Stimulated activated CD4-positive, alpha-beta T cell treated with anti-CD3 and anti-CD28 coated beads, Interleukin-1b, Interleukin-23, amount 100 ng/mL, for 1 hour (primary cell): ENCODE results near the gene IGSF3.

ENCODE experiments used
- DNase-seq, 2 donors: peaks; one replicate each; pipeline ENCODE4 v3.0.0-alpha.2; 2020; ENCODE audit warnings: low read depth in 2 of 2

Gene IGSF3

DNA sequence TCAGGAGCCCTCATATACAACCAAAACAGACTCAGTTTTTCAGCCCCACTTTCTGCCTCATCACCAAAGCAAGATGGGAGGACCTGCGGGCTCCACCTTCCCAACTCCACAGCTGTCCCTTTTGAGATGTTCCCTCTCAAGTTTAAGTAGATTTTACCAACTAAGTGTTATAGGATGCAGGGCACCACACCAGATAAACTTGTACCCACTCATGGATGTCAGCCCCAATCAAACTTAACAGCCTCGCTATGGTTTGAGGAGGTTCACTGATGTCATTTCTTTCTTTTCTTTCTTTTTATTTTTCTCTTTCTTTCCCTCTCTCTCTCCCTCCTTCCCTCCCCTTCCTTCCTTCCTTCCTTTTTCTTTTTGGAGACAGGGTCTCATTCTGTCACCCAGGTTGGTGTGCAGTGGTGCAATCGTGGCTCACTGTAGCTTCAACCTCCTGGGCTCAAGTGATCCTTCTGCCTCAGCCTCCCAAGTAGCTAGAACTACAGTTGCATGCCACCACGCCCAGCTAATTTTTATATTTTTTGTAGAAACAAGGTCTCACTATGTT, 110.1 kb downstream of the IGSF3 start:
- no peak for DNase-seq

DNA sequence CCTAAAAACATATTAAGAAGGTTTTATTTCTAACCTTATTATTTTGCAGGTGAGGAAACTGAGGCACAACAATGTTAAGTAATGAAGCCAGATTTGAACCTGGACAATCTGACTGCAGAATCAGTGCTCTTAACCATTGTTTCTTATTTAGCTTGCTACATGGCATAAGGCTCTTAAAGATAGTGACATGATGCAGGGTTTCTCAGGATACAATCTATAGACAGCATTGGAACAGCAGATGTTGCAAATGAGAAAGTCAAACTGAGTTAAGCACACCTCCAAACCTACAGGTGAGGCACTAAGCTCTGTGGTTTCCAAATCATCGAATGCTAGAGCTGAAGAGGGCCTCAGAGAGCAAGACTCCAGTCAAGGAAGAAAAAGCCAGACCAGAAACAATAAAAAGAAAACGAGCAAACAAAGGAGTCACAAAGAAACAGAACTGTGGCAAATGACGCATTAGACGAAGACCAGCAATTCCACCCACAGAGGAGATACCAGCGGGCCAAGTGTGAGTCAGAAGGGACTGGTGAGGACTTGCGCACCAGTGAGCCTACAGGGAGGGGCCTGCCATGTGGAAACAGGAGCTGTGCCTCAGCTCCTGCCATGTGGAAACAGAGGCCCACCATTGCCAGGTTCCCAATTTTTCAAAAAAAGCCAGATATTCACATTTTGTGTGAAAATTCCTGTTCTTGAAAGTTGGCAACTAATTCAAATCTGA, 111.1 kb downstream of the IGSF3 start:
- peak; percentile 30 to 32 for DNase-seq

DNA sequence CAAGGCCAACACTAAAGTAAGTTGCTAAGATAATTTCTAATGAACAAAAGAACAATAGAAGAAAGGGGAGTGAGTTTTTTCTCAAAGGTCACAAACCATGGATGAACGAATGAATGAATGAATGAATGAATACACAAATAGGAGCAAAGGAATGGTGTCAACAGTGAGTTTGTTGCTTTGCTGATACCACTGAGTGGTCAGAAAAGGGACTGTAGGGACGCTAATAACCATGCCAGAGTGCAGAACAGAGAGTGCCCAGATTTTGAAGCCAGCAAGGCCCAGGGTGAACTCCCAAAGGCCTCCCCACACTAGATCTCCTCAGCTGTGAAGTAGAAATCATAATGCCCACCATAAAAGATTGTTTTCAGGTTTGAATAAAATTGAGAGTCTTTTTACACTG, 112.6 kb downstream of the IGSF3 start:
- DNase-seq = no peak

DNA sequence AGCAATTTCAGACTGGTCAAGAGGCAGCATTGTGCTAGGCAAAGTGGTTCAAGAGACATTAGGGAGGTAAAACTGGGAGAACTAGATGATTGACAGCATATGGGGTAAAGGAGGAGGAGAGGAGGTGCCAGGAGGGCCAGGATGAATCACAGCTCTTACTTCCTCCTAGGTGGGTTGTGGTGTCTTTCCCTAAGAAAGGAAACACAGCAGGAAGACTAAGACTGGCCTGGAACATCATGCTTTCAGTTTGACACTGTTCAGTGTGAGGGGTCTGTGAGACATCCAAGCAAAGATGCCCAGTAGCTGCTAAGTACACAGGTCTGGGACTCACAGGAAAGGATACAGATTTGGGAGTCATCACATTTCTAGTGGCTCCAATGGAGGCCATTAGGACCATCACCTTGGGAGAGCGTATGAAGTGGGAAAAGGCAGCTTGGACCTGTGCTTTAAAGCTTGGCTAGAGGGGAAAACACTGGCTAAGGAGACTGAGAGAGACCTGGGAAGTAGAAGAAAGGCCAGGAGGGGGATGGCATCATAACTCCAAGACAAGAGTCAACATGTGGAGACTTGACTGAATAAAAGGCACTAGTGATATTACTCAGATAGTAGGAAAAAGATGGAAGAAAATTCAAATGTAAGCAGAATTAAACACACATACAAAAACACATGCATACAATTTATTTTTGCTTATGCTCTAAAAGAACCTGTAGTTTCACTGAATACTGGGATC, 114.0 kb downstream of the IGSF3 start:
- no peak for DNase-seq

DNA sequence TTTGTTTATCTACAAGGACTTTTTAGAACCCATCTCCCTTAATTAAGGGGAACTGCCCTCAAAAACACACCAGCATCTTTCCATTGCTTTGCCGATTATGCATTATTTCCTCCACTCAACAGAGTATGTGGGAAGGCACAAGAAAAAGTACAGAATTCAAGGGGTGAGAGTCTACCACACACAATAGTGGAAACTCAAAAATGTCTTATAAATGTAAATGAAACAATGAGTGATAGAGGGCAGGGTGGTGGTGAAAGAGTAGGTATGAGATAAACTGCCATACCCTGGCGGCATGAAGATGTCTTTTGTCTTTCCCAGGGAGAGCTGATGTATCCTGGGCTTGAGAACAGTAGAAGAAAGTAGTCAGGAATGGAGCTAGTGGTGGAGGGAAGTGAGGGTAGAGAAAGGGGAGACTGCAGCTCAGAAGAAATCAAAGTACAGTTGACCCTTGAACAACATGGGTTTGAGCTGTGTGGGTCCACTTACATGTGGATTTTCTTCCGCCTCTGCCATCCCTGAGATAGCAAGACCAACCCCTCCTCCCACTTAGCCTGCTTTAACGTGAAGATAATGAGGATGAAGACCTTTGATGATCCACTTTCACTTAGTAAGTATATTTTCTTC, 121.1 kb downstream of the IGSF3 start:
- DNase-seq = no peak

DNA sequence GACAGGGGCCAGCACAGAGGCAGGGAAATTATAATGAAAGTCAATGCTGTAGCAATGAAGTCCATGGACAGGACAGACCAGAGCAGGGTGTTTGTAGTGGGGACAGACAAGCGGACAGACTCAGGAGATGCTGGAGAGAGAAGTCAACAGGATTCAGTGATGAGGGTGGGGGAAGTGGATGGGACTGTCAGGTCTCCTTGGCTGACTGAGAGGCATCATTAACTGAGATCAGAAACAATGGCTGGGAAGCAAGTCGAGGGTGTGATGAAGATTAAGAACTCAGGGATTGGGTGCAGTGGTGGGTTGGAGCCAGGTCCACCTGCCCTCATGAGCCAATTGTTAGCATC, 122.2 kb downstream of the IGSF3 start:
- DNase-seq = no peak

DNA sequence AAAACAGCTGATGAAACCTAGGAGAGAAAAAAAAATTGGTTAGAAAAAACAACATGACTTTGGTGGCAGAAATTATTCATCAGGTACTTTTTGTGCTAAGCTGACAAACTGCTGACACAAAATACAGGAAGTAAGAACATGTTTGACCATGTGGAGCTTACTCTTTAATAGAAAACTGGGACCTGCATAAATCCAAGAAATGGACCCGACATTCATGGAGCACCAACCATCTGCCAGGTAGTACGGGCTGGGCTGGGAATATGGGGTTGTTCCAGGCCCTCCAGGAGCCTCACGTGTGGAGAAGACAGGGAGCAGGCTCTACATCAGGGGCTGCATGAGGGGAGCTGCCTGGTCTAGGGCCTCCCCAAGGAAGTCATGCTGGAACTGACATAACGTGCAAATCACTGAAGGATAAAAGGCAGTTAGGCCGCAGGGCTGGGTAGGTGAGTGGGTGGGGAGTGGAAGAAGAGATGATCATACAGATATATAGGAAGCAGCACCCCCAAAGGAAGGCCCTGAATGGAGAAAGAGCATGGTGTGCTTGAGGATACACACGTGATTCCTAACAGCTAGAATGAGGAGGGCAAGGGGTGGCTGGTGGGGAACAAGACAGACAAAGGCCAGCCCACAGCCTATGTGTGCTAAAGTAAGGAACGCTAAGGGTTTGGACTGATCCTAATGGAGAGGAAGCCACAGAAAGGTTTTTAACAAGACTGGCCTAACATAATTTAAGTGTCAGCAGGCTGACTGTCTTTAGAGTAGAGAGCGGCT, 122.8 kb downstream of the IGSF3 start:
- DNase-seq = no peak

DNA sequence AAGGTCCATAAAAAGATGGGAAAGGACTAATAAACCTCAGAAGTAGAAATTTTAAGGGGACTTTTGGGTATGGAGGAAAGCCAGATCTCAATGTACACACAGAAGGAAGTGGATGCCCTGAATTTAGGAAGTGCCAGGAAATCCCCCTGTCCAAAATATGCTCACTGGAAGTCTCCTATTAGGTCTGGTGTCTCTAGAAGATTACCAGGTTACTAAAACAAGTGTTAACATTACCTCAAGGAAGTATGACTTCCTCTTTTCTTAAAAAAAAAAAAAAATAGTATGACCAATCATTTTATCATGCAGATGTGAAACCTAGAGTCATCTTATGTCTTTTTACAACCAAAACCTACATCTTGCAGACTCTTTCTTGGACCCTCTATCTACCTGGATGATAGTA, 127.4 kb downstream of the IGSF3 start:
- DNase-seq = no peak

DNA sequence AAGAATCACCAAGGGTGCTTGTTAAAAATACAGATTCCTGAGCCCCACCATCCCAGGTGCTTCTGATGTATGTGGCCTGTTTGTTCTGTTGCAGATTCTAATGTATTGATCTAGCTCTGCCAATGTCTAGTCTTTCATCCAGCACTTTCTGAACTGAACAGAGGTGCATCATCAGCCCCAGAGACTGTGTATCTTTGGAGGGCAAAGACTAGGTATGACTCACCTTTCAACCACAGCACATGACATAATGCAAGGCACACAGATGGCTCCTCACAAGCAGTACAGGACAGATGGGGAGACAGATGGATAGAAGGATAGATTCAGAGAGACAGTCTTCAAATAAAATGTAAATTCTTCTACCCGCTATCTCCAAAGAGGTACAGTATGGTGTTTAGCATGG, 129.0 kb downstream of the IGSF3 start:
- no peak for DNase-seq

DNA sequence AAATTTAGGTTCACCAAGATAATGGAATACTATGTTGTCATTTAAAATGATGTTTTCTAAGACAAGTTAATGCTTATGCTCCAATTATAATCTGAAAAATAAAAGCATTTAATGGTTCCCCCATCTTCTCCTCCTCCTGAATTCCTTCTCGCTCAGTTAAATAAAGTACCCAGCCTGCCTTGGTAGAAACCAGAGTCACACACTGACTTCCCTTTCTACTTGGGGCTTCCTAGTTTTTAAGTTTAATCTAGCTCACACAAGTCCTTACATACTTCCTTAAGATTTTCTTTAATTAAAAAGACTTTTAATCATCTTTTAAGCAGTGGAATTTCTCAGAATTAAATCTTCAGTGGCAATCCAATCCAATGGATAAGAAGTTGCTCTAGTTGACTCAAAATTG, 129.6 kb downstream of the IGSF3 start:
- DNase-seq = no peak

DNA sequence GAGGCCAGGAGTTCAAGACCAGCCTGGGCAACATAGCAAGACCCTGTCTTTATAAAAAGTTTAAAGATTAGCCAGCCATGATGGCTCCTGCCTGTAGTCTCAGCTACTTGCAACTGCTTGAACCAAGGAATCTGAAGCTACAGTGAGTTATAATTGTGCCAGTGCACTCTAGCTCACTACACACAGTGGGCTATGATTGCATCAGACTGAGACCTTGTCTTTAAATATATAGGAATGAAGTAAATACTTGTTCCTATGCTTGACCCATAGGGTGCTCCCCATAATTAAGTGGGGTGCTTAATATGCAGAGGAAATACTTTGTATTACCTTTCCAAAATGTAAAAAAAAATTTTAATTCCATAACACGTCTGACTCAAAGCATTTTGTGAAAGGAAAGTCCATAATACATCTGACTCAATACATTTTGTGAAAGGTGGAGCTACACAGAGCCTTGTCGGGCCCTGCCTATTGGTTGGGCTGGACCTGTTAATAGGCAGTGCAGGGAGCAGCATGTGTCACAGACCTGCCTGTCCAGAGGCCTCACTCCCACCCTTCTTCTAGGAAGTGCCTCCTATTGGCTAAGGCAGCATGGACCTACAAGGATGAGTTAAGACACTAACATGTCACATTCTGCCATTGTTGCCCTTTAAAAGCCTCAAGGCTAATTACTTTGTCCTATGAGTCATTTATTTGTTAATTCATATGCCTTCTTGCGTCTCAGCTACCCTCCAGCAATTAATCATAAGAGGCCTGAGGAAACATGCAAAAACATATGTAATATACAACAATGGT, 130.3 kb downstream of the IGSF3 start:
- no peak for DNase-seq

DNA sequence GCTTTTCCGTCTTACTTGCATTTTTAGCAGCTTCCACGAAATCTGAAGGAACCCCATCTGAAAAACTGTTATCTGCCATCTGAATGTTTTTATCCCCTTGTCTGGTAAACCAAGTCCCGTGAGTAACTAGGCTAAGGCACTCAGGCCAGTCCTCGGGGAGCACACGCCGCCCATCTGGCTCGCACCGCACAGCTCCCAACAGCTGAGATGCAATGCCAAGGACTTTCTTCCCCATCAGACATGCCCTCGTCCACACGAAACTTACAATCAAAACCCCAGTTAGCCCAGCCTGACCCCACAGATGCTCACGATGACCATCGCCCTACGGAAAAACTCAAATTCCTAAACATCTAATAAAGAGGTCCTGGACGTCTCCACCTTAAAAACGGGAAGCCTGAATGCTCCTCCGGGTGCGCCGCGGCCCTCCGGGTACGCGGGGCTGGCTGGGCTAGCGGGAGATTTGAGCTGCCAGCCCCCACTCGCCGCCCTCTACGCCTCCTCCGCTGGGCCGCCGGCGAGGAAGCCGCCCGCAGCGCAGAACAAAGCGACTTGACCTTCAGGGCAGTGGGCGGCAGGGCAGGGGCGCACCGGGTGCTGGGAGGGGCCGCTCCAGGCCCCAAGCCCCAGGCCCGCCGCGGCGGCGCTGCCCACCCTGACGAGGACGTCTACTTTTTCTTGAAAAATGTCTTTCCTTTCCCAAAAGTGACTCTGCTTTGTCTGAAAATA, 133.4 kb downstream of the IGSF3 start:
- no peak for DNase-seq

DNA sequence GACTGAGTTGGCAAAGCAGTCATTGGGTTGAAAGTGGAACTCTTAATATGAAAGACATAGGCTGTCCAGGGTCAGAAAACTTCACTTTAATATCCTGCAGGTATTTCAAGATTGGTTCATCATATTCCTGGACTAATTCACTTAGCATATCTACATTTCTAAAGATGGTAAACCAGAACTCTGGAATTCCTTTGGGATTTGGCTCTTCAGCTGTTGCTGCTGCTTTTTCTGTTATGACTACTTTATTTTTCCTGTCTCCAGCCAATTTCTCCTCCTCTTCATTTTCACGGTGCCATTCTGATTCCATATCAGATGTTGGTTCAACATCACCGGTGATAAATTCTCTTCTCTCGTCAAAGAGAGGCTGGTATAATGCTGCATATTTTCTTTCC, 134.1 kb downstream of the IGSF3 start:
- DNase-seq = no peak

DNA sequence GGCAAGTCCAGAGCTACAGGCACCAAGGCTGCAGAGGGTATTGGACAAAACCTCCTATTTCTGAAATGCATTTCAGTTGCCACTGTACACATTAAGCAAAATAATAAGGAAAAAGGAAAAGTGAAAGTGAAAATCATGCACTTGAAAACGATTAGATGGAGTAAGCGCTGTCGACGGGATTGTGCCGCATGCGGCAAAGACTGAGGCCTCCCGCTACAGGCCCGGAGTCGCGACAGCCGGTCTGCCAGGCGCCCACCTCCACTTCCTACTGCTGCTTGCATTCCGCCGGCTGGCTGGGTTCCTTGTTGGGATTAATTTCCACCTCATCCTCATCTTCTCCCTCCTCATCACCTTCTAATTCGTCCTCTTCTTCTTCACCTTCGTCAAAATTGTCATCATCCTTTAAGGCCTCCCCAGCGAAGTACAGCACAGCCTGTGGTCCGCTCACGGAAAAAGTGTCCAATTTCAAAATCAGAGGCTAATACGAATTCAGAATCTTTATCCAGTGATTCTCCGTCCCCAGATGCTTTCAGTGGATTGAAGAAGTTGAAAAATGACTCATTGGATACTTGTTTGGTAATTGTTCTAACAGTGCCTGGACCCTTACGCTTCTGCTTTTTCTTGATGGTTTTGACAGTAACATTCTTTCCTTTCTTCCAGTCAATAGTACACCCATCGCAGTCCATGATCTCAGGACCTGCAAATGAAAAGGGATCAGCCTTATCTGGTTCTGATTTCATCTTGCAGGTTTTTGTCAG, 134.7 kb downstream of the IGSF3 start:
- DNase-seq = no peak

DNA sequence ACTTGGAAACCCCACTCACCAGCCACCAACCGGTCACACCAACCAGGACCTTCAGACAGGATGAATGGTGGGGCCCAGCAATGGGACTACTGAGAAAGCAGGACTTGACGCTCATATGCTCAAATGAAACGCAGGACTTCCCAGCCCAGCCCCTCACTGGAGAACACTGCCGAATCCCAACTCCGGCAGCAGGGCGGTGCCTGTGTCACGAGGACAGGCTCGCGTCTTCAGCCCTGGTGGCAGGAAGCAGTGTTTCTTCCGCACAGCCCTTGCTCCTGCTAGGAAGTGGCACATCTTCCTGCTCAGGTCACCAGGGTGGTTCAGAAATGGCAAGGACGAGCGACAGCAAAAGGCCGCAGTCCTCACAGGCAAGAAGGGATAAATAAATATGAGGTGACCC, 135.6 kb downstream of the IGSF3 start:
- DNase-seq = no peak

DNA sequence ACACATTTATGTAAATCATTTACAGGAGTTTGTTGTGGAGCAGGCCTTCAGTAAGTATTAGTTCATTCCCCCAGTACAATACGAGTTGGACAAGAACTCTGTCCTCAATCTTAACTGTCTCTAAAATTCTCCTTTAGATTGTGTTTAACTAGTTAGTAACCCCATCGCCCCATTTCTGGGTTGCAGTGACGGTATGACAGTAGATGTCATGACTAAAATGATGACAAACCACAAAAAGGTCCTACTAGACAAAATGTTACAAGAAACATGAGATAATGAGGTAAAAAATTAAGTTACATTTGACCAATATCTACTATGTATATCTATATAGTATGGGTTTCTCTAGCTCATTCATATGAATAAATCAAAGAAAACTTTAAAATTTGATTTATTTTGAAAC, 137.9 kb downstream of the IGSF3 start:
- no peak for DNase-seq

DNA sequence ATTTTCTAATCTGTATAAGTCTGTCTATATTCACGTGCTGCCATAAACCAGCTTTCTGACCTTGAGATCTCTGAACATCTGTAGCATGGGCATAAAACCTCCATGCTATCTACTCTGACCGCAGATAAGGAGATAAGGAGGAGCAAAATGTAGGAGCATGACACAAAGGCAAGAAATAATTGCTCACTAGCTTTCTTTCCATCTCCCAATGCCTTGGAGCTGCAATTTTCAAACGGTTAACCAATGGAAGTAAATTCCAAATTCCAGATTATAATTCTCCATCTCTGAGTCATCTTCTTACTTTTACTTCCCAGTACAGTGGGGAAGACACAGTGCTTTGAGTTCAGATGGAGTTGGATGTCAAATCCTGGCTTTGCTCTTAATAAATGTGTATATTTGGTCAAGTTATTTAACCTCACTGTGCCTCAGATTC, 138.3 kb downstream of the IGSF3 start:
- no peak for DNase-seq

DNA sequence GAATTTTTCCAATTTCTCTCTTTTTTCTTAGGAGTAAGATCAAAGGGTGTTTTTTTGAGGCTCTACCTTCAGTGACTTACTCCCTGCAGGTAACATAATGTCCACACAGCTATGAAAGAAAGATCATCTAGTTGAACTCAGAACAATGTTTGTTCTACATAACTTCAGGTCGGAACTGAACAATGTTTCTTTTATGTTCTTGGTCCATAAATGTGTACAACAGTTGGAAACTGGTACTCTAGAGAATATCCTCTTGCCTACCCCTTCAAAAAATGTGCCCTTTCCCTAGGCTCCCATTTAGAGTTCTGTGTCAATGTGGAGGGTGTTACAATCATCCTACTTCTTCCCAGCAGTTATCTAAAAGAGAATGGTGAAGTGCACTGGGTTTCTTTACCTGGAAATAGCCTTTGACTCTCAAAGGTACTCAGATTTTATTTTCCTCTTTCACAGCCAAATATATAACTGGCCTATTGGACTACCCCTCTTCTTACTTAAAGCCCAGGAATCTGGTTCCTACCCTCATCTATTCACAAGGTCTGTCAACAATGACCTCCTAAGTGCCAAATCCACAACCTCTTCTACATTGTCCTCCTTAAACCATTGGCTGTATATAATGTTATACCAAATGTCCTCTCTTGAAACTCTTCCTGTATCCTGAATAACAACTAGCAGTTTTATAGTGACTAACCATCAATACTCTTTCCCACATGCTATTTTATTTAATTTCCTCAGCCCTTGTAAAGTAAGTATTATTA, 139.0 kb downstream of the IGSF3 start:
- no peak for DNase-seq

DNA sequence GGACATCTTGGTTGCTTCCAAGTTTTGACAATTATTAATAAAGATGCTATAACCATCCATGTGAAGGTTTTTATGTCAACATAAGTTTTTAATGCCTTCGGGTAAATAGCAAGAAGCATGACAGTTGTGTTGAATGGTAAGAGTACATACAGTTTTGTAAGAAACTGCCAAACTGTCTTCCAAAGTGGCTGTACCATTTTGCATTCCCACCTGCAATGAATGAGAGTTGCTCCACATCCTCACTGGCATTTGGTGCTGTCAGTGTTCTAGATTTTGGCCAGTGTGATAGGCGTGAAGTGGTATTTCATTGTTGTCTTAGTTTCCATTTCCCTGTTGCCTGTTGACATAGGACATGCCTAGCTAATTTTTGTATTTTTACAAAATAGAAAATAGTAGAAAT, 142.1 kb downstream of the IGSF3 start:
- no peak for DNase-seq
